COLO829 (cell line): ENCODE data around the gene SERINC3.

Experiments
- DNase-seq: peaks from one replicate; pipeline ENCODE4 v3.0.0; 2012; ENCODE audit warnings: low spot score

Gene SERINC3

GRCh38 chr20:44463466-44463865 is 58.4 kb downstream of the SERINC3 start:
- DNase-seq, result peak; percentile 50

DNA sequence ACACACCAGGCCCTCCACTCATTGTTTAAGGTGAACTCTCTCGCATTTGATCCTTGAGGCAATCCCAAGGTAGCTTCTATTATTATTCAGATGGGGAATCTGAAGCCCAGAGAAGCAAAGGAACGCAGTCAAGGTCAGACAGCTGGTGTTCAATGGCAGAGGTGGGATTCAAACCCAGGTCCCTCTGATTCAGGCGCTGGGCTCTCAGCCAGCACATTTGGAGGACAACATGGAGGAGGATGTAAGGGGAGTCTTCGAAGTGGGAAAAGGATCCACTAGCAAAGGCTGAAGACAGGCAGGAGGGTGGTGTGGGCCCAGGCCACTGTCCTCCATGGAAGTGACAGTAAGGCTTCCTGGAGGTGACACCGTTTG is 60.1 kb downstream of the SERINC3 start:
- DNase-seq, result no peak

GRCh38 chr20:44461142-44461802 is 60.6 kb downstream of the SERINC3 start:
- no peak for DNase-seq

GRCh38 chr20:44460795-44461141 is 61.1 kb downstream of the SERINC3 start:
- DNase-seq, result peak; percentile 57

- no peak for DNase-seq
Measured at GRCh38 chr20:44459271-44459670, 62.6 kb downstream of the SERINC3 start.

DNA sequence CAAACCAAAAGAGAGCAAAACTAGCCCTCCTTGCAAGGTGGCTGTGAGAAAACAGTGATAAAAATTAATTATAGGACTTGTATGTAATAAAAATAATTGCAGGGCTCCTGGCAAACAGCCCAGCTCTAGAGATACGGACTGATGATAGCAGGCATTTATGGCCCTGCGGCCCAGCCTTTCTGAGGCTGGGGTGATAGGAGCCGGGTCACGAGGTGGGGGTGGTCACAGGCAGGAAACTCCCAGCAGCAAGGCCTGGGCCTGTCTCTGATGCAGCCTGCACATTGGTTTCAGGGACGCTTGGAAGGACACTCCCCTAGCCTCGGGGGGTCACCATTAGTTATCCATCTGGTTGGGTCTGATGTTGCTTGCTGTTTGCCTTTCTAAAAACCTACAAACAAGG is 64.9 kb downstream of the SERINC3 start:
- DNase-seq, result no peak

DNA sequence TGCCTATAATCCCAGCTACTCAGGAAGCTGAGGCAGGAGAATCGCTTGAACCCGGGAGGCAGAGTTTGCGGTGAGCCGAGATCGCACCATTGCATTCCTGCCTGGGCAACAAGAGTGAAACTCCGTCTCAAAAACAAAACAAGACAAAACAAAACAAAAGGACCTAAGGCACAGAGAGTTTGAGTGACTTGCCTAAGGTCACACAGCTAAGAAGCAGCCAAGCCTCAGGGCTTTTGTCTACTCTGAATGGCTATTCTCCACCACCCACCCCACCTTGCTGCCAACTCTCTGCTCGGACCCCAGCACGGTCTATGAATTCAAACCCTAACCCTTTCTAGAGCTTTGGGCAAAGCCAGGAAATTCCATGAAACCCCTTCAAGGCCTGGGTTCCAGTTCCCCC is 65.3 kb downstream of the SERINC3 start:
- DNase-seq, result no peak

DNA sequence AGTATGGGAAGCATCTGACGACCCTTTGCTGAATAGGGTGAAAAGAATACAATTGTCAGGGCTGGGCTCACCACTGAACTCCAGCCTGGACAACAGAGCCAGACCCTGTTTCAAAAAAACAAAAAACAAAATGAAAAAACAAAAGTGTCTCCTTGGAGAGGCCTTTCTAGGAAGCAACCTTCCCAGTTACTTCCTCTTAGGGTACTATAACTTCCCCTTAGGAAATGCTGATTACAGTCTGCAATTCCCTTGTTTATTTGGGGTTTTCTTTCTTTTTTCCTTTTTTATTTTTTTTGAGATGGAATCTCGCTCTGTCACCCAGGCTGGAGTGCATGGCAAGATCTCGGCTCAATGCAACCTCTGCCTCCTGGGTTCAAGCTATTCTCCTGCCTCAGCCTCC is 66.7 kb downstream of the SERINC3 start:
- no peak for DNase-seq

GRCh38 chr20:44454306-44454963 is 67.4 kb downstream of the SERINC3 start:
- no peak for DNase-seq

GRCh38 chr20:44450903-44451450 is 70.9 kb downstream of the SERINC3 start:
- no peak for DNase-seq

DNA sequence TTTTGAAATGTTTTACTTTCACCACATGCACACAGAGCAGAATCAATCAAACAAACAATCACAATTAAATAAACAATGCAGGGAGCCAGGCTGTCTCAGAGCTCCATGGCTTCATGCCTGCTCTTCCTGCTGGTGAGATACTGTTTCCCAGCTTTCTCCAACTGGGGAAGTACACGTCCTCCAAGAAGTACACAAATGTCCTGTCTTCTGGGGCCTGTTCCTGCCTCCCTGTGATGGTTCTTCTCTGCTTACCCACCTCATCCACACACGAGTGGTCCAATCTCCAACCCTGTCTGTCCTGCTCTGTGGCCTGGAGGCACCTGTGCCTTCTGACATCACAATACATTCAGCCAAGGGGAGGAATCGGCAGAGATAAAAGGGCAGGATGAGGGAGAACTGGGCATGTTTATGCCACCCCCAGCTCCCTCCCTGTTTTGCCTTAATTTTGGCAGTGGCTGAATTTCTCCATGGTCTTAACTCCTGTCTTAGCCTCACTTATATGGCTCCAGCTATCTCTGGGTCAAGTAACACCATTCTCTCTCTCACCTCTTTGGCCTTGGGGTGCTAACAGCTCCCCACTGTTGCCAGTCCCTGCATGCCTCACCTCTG is 71.5 kb downstream of the SERINC3 start:
- DNase-seq, result no peak

GRCh38 chr20:44449864-44450263 is 72.0 kb downstream of the SERINC3 start:
- DNase-seq, result no peak

- DNase-seq, result no peak
Measured at GRCh38 chr20:44448753-44449546, 72.9 kb downstream of the SERINC3 start.

DNA sequence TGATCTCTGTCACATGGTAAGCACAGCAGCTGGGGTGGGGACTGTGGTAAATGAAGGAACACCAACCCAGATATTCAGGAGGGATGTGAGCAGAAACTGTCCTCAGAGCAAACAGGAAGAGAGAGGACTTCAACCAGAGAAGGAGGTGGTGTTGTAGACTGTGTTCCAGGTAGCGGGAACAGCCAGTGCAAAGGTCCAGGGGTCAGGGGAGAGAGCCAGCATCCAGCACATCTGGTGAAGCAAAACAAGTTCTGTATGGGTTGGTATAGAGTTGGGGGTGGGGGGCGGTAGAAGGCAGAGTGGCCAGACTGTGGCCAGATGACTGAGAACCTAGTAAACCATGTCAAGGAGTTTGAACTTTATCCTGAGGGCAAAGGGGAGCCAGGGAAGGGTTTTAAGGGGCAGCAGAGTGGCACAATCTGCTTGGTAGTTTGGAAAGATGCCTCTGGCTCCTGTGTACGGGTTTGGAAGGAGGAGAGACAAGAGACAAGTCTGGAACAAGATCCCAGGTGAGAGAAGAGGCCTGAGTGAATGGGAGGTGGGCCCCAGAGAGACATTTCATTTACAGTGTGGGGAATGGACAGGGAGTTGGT is 73.9 kb downstream of the SERINC3 start:
- DNase-seq, result no peak
